Activated naive CD4-positive, alpha-beta T cell treated with anti-CD3 and anti-CD28 coated beads, Interleukin-2, amount 50 U/mL, for 72 hours (primary cell): ENCODE data around the gene NPFFR1. TPM values are rescaled to one million over a fixed set of nuclear protein-coding genes. Genes with fewer than 3 reads are reported as not detected.
A peak's percentile ranks its signal among the peaks of the same experiment; 100 is the strongest.
"Not testable (repeated sequence)": the region's sequence is repeated elsewhere in the genome, so short reads cannot be mapped to it uniquely, and the experiment has no call there.

Experiments
- ATAC-seq, 2 donors: fragments of 150-1000 bp; cut with Tn5 transposase; 2 replicates each; pipeline ENCODE4 v1.10.0; 2021; ENCODE audit warnings: mild to moderate bottlenecking in 2 of 2, moderate library complexity in 2 of 2
- DNase-seq, 2 donors: peaks; one replicate each; pipeline ENCODE4 v3.0.0; 2021 to 2022; ENCODE audit warnings: low spot score in 2 of 2
- H3K27ac Mint-ChIP-seq, 2 donors: one replicate each; pipeline ENCODE4 v1.8.0; 2022; ENCODE audit warnings: mild to moderate bottlenecking in 2 of 2, mixed read lengths in 2 of 2
- H3K36me3 Mint-ChIP-seq, 2 donors: one replicate each; pipeline ENCODE4 v1.8.0; 2022; ENCODE audit warnings: mixed read lengths in 2 of 2
- H3K9me3 Mint-ChIP-seq, 2 donors: one replicate each; pipeline ENCODE4 v1.8.0; 2022; ENCODE audit warnings: mixed read lengths in 2 of 2
- total RNA-seq, 2 donors: library from RNA; stranded (reverse); gene quantifications; one replicate each; pipeline ENCODE4 v1.2.3, GENCODE V29; 2022

NPFFR1 gene
- total RNA-seq, 2 donors from 2014 or later, result not detected

GRCh38 chr10:70223728-70224127 is 60.1 kb downstream of the NPFFR1 start:
- no peak overlapping the region for H3K27ac Mint-ChIP-seq
- ATAC-seq (no peak), DNase-seq (no peak)
- peaks cover 0 to 20% of the 10 kb centered on the region in 2 donors for H3K36me3 Mint-ChIP-seq
- H3K9me3 Mint-ChIP-seq, result no peaks in the 10 kb centered on the region

- not testable (repeated sequence) for H3K9me3 Mint-ChIP-seq, H3K27ac Mint-ChIP-seq, DNase-seq
- peaks cover 0 to 20% of the 10 kb centered on the region in 2 donors for H3K36me3 Mint-ChIP-seq
- peak in 1 of 2 donors; percentile 7 for ATAC-seq
Measured at GRCh38 chr10:70222811-70223447, 60.9 kb downstream of the NPFFR1 start.

DNA sequence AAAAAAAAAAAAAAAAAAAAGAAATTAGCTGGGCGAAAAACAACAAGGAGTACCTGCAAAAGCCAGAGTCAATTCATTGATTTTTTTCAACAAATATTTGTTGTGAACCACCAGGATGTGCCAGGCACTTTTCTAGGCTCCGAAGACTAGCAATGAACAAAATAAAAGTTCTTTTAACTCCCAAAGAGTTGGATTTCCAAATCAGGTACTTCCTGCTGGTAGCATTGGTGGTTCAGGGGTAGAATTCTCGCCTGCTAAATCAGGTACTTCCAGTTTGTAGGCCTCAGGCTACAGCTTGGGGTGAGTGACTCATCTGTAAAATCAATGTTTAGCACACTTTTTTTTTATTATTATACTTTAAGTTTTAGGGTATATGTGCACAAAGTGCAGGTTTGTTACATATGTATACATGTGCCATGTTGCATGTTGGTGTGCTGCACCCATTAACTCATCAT is 61.4 kb downstream of the NPFFR1 start:
- peak in 1 of 2 donors; percentile 64 for ATAC-seq
- DNase-seq, result no peak
- Mint-ChIP-seq H3K36me3 (peaks cover 0 to 20% of the 10 kb centered on the region in 2 donors), H3K27ac (no peak overlapping the region), H3K9me3 (no peaks in the 10 kb centered on the region)

DNA sequence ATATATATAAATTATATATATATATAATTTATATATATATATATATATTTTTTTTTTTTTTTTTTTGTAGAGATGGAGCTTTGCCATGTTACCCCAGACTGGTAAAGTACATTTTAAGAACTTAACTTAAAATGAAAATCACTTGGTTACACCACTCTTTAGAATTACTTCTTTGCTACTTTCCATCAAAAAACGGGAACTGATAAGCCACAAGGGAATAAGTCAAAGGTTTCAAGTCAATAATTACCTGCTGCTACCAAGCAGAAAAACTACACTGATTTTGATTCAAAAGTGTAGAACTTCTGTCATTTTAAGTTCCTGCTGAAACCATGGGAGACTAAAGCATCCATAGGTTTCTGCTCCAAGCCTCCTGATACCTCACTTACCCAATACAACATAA is 62.8 kb downstream of the NPFFR1 start:
- Mint-ChIP-seq H3K36me3 (peaks cover 0 to 19% of the 10 kb centered on the region in 2 donors), H3K27ac (peak overlapping the region in 1 of 2 donors; percentile 15), H3K9me3 (no peaks in the 10 kb centered on the region)
- no peak for DNase-seq
- no peak for ATAC-seq

DNA sequence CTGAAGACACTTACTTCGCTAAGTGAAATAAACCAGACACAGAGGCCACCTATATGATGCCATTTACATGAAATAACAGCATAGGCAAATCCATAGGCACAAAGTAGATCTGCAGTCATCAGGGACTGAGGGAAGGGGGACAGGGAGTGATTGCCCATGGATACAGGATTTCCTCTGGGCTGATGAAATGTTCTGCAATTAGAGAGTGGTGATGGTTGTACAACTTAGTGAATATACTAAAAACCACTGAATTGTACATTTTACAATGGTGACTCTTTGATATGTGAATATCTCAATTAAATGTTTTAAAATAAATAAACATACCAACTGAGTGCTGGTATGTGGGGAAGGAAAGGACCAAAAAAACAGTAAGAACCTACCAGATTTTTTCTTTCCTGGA is 70.9 kb downstream of the NPFFR1 start:
- H3K9me3 Mint-ChIP-seq, result no peaks in the 10 kb centered on the region
- H3K27ac Mint-ChIP-seq, result no peak overlapping the region
- DNase-seq (no peak), ATAC-seq (no peak)
- peaks cover 0 to 5% of the 10 kb centered on the region in 2 donors for H3K36me3 Mint-ChIP-seq

GRCh38 chr10:70212277-70212676 is 71.5 kb downstream of the NPFFR1 start:
- peaks cover 0 to 5% of the 10 kb centered on the region in 2 donors for H3K36me3 Mint-ChIP-seq
- H3K9me3 Mint-ChIP-seq, result no peaks in the 10 kb centered on the region
- DNase-seq (no peak), ATAC-seq (no peak)
- peak overlapping the region in 1 of 2 donors; percentile 18 for H3K27ac Mint-ChIP-seq

- ATAC-seq, result no peak
- Mint-ChIP-seq H3K9me3 (no peaks in the 10 kb centered on the region), H3K36me3 (peaks cover 0 to 23% of the 10 kb centered on the region in 2 donors), H3K27ac (no peak overlapping the region)
- DNase-seq, result no peak
Measured at GRCh38 chr10:70206762-70207161, 77.0 kb downstream of the NPFFR1 start.

DNA sequence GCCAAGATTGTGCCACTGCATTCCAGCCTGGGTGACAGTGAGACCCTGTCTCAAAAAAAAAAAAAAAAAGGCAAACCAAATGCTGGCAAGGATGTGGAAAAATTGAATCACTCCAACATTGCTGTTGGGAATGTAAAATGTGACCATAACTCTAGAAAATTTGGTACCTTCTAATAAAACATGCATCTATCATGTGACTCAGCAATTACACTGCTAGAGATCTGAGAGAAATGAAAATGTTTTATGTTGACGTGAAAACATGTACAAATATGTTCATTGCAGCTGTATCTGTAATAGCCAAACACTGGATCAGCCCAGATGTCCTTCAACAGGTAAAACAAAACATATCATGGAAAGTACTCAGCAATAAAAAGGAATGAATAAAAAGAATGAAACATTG is 82.7 kb downstream of the NPFFR1 start:
- DNase-seq, result no peak
- no peak for ATAC-seq
- Mint-ChIP-seq H3K36me3 (peaks cover 6 to 49% of the 10 kb centered on the region in 2 donors), H3K9me3 (no peaks in the 10 kb centered on the region), H3K27ac (peak overlapping the region in 1 of 2 donors; percentile 20)

GRCh38 chr10:70198696-70199466 is 84.9 kb downstream of the NPFFR1 start:
- no peak overlapping the region for H3K27ac Mint-ChIP-seq
- no peaks in the 10 kb centered on the region for H3K9me3 Mint-ChIP-seq
- ATAC-seq, result no peak
- peaks cover 6 to 38% of the 10 kb centered on the region in 2 donors for H3K36me3 Mint-ChIP-seq
- no peak for DNase-seq

Other genes starting within 250 kb of the NPFFR1 start
- 1 to 10 TPM; 2.0 to 6.3 TPM for gene MACROH2A2, start 231.2 kb downstream of the NPFFR1 start, total RNA-seq
- 10 to 100 TPM in 1 of 2 donors, 1 to 10 TPM in 1; 5.1 to 10.5 TPM for gene AIFM2, start 151.2 kb downstream of the NPFFR1 start, total RNA-seq
- gene TYSND1, start 137.3 kb downstream of the NPFFR1 start, total RNA-seq, result 10 to 100 TPM in 1 of 2 donors, 1 to 10 TPM in 1; 6.4 to 15.4 TPM
- 100 to 1,000 TPM in 1 of 2 donors, 10 to 100 TPM in 1; 76.2 to 105 TPM for gene SAR1A, start 113.5 kb downstream of the NPFFR1 start, total RNA-seq
- gene PPA1, start 50.6 kb downstream of the NPFFR1 start, total RNA-seq, result 100 to 1,000 TPM; 233 to 258 TPM
- gene LRRC20, start 98.6 kb upstream of the NPFFR1 start, total RNA-seq, result 10 to 100 TPM; 10.5 to 12.9 TPM
- gene EIF4EBP2, start 120.1 kb upstream of the NPFFR1 start, total RNA-seq, result 10 to 100 TPM in 1 of 2 donors, 1 to 10 TPM in 1; 9.2 to 24.3 TPM
- gene NODAL, start 157.7 kb upstream of the NPFFR1 start, total RNA-seq, result not detected
- 1 to 10 TPM in 1 of 2 donors, under 1 TPM in 1; 0.20 to 4.8 TPM for gene PALD1, start 194.8 kb upstream of the NPFFR1 start, total RNA-seq